ENCODE measurements around the gene CCNY.

Gene CCNY

GRCh38 chr10:35585903-35586535 is 249.7 kb downstream of the CCNY start:
- DNase-seq (ENCODE audit: low read depth), result no peak

GRCh38 chr10:35588836-35589235 is 252.5 kb downstream of the CCNY start:
- DNase-seq (ENCODE audit: low read depth), result no peak

DNA sequence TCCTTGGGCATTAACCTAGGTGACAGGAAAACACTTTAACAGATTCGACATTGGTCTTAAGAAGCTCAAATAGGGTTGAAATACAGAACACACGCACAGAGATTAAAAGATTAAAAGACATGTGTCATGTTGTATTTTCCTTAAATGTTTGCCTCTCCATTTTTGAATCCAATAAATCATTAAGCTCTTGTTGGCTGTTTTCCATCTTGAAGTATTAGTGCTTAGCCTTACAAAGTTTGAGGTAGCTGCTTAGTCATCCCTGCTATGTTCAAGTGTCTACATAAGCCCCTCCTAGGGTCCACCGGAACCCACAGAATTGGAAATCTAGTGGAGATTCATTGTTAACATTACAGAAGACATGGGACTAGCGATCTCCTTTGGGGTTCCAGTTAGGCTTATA is 256.1 kb downstream of the CCNY start:
- no peak for DNase-seq (ENCODE audit: low read depth)

DNA sequence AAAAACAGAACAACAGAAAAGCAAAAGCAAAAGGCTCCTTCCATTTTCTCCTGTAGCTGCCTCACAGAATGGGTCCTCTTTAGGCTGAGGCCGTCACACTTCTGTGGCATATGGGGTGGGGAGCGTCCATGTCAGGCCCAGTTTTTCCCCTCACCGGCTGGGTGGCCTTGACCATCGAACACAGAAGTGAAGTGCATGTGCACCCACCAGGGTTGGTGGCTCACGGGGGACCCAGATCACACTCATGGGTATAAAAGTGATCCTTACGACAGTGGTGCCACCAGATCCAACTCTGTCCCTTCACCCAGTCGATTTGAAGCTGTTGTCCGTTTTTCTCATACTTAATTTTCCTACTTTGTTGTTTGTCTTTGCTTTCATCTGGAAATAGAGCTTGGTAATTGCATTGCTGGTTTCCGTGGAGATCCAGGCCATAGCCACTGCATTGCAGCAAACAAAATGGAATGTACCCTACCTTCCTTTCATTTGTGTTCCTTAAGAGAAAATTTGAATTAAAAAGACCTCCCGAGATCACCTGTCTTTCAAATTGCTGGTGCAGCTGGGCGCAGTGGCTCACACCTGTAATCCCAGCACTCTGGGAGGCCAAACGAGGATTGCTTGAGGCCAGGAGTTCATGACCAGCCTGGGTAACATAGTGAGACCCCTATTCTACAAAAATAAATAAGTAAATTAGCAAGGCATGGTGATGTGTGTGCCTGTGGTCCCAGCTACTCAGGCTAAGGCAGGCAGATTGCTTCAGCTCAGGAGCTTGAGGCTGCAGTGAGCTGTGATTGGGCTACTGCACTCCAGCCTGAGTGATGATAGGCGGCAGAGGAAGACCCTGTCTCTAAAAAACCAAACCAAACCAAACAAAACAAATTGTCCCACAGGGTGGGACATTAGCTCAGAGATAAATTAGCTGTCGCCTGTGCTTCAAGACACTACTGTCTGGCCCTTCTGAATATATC is 258.1 kb downstream of the CCNY start:
- no peak for DNase-seq (ENCODE audit: low read depth)

DNA sequence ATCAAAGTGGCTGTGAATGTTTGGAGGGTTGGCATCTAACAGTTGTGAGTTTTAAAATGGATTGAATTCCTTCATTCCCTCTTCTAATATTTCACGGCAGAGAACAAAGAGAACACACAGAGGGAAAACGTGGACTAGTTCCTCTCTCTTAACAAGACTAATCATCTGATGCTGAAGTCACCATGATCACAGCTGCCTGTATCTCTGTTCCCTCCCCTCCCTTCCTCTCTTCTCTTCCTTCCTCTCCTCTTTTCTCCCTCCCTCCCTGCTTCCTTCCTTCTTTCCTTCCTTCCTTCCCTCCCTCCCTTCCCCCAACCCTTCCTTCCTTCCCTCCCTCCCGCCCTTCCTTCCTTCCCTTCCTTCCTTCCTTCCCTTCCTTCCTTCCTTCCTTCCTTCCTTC is 258.8 kb downstream of the CCNY start:
- no peak for DNase-seq (ENCODE audit: low read depth)

GRCh38 chr10:35598379-35598778 is 262.1 kb downstream of the CCNY start:
- no peak for DNase-seq (ENCODE audit: low read depth)

DNA sequence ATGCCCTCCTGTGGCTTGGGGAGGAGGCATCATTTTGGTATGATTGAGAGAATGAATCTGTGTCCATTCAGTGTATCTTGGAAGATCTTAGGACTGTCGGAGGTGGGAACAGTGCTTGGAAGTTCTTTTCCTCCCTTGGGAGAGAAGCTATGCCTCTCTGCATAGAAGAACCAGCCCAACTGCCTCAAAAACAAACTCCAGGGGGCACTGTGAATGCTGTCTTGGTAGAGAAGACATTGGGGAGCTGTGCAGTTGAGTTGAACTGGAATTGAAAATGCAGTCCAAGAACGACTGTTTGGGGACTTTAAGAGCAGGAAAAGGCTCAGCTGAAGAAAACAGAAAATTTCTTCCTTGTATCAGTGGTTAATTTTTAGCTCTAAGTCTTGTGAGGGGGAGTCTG is 263.9 kb downstream of the CCNY start:
- no peak for DNase-seq (ENCODE audit: low read depth)

DNA sequence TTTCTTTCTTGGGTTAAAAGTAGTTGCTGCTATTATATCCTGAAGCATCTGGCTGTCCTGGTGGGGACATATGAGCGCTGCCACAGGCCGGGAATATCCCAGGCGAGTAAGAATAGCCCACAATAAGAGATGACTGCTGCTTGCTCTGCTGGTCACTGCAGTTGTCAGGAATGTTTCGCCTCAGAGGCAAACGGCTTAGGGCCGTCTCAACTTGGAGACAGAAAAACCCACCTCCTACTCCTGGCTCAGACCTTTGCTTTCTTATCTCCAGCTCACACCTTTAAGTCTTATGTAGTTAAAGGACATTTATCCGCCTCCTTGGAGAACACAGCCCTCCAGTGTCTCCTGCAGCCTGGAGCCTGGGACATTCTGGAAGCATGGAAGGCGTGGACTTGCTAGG is 268.9 kb downstream of the CCNY start, which contains the start of gene GJD4:
TSS of gene GJD4 (plus strand) at position 151 of the 400 bp plus-strand sequence. CDS start at position 378, 227 bp downstream.
- DNase-seq (ENCODE audit: low read depth), result no peak

DNA sequence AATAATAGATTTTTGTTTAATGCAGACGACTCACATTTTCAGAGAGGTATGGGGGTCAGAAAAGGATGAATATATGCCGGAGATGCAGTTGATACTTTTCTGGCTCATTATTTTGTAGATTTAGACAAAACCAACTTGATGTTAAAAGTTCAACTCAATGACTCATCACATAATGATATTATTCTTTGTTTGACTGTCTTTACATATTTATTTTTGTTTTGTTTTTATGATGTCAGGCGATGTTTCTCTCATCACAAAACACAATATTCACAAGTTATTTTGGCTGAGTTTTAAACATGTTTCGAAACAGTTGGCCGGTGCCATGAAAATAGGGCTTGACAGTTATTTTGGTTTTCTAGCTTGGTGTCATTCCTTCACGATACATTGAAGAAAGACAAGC is 270.1 kb downstream of the CCNY start:
- no peak for DNase-seq (ENCODE audit: low read depth)

DNA sequence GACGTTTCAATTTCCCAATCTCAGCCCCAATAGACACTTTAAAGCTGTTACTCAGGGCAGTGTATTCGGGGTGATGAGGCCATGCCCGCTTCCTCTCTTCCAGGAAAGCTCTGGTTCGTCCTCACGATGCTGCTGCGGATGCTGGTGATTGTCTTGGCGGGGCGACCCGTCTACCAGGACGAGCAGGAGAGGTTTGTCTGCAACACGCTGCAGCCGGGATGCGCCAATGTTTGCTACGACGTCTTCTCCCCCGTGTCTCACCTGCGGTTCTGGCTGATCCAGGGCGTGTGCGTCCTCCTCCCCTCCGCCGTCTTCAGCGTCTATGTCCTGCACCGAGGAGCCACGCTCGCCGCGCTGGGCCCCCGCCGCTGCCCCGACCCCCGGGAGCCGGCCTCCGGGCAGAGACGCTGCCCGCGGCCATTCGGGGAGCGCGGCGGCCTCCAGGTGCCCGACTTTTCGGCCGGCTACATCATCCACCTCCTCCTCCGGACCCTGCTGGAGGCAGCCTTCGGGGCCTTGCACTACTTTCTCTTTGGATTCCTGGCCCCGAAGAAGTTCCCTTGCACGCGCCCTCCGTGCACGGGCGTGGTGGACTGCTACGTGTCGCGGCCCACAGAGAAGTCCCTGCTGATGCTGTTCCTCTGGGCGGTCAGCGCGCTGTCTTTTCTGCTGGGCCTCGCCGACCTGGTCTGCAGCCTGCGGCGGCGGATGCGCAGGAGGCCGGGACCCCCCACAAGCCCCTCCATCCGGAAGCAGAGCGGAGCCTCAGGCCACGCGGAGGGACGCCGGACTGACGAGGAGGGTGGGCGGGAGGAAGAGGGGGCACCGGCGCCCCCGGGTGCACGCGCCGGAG is 271.4 kb downstream of the CCNY start:
- DNase-seq (ENCODE audit: low read depth), result no peak

GRCh38 chr10:35608328-35608672 is 272.0 kb downstream of the CCNY start:
- DNase-seq (ENCODE audit: low read depth), result no peak

DNA sequence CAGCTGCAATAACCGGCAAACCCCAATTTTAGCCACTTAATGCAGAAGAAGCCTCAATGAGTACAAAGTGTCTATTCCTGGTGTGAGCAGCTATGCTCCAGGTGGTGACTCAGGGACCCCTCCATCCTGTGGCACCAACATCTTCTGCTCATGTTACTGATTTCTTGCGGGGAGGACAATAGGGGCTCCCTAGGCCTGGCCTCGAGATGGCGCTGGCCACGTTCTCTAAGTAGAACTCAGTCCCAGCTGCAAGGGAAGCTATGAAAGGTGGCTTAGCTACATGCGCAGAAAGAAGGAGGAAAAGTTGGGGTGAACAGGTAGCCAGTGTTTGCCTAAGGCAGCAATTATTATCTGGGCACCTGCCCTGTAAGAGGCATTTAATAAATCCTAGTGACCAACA is 275.4 kb downstream of the CCNY start:
- no peak for DNase-seq (ENCODE audit: low read depth)

GRCh38 chr10:35612385-35613106 is 276.2 kb downstream of the CCNY start:
- no peak for DNase-seq (ENCODE audit: low read depth)

DNA sequence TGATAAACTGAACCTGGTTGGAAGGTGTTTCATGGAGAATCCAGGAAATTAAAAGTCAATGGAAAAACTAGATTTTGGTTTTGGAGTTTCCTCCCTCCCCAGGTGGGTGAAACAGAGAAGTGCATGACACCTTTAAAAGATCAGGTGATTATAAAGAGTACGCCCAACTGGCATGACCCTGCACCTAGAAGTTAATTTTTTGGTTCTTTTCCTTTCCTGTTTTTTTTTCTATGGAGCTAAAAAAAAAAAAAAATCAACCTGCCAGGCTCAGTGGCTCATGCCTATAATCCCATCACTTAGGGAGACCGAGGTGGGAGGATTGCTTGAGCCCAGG is 276.8 kb downstream of the CCNY start:
- no peak for DNase-seq (ENCODE audit: low read depth)

DNA sequence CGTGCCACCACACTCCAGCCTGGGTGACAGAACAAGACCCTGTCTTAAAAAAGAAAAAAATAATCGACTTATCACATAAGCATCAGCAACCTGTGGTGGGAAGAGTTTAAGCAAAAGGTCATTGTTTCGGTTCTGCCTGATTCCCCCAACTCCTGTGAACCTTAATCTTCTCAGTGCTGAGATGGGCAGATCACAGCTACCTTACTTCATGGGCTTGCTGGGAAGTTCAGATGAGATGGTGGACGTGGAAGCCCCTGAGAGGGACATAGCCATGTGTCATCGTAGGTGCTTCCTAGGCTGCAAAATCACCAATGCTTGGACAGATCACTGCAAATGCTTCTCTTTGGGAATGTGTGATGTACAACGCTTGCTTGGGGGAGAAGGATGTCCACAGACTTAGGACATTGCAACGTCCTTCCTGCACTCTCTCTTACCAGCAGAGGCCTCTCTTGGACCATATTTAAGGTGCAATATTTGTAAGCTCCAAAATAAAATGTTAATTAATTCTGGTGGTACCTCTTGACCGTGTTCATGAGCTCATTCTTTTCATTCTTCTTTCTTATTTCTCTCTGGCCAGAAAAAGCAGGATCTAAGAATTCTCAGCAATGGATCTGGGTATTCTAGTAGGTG is 277.4 kb downstream of the CCNY start:
- DNase-seq (ENCODE audit: low read depth), result no peak

- no peak for DNase-seq (ENCODE audit: low read depth)
Measured at GRCh38 chr10:35614312-35614711, 278.0 kb downstream of the CCNY start.
